ENCODE measurements around the gene ST6GALNAC6.
"Not testable (repeated sequence)": the region's sequence is repeated elsewhere in the genome, so short reads cannot be mapped to it uniquely, and the experiment has no call there.

The ST6GALNAC6 gene

GRCh38 chr9:127871531-127871930, 27.9 kb downstream of the ST6GALNAC6 start:
- DNase-seq: no peak

DNA sequence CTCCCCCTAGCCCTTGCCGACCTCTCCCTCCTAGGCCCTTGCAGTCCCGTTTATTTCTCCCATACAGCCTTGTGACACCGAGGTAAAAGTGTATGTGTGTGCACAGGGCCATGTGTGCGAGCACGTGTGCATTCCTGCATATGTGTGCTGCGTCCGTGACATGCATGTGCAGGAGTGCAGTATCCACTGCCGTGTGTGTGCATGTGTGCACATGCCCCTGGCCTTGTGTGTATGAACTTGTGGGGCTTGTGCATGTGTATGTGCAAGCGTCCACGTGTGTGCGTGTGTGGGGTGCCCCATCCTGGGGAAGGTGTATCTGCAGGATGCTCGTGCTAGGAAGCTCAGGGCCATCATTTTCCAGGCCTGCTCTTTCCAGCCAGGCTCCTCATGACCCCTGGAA, 28.5 kb downstream of the ST6GALNAC6 start:
- no peak for DNase-seq

- not testable (repeated sequence) for DNase-seq
These were observed 29.3 kb downstream of the ST6GALNAC6 start for GRCh38 chr9:127870153-127870491.

- DNase-seq: peak; percentile 69
These were observed 29.9 kb downstream of the ST6GALNAC6 start for GRCh38 chr9:127869310-127870152.

DNA sequence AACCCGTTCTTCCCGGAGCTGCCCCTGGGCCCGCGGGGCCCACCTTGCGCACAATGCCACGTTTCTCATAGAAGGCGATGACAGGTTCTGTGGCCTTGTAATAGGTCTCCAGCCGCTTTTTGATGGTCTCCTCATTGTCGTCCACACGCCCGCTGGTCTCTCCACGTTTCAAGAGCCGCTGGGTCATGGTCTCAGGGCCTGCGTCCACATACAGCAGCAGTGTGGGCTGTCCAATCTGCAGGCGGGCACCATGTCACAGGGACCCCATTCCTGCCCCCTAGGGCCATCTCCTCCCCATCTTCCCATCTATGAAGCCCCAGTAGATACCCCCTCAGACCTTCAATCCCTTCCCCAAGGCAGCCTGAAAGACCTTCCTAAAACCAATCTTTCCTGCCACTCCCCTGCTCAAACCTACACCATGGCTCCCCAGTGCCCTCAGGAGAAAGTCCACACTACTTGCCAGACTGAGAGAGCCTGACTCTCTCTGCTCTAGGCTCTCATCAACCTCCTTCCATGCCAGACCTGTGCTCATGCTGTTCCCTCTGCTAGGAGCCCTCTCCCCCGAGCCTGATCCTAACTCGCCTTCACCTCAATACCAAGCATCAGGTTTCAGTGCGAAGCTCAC, 31.0 kb downstream of the ST6GALNAC6 start:
- no peak for DNase-seq

DNA sequence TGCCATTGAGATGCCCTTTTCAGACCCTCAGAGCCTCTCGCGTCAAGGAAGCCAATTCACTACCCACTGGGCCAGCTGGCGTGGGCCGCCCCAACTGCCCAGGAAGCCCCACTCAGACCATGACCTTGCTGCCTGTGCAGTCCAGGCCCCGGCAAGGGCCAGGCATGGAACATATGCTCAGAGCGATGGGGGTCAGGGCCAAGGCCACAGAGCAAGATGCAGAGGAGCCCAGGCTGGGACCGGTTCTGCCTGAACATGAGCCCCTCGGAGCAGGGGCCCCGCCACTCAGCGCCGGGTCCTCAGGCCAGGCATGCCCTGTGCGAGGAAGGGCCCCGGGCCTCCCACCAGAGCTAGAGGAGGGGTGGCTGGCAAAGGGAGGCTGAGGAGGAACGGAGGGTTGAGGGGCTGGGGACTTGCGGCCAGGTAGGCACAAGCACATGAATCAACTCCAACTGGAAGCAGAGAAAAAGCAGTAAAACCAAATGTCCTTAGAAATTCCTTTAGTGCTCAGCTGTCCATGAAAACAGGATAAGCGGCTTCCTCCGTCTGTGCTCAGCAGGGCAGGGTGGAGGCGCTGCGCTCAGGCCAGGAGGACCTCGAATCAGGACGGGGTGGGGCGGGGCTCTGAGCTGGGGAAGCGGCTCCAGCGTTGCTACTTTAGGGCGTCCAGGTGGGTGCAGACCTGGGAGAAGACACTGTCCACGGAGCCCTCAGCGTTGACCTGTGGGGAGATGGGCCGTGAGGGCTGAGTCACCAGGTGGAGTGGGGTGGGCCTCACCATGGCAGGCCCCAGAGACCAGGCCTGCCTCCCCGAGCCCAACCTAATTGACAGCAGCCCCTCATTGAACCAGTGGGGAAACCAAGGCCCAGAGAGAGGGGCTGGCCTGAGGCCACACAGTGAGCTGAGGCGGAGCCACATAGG, 31.8 kb downstream of the ST6GALNAC6 start:
- DNase-seq: no peak

- no peak for DNase-seq
These were observed 32.9 kb downstream of the ST6GALNAC6 start for GRCh38 chr9:127866535-127866934.

GRCh38 chr9:127865645-127866464, 33.5 kb downstream of the ST6GALNAC6 start:
- no peak for DNase-seq

- DNase-seq: no peak
These were observed 36.2 kb downstream of the ST6GALNAC6 start for GRCh38 chr9:127863191-127863621.

- peak; percentile 84 for DNase-seq
These were observed 37.1 kb downstream of the ST6GALNAC6 start for GRCh38 chr9:127862075-127863011.

GRCh38 chr9:127860779-127861178, 38.6 kb downstream of the ST6GALNAC6 start:
- no peak for DNase-seq

DNA sequence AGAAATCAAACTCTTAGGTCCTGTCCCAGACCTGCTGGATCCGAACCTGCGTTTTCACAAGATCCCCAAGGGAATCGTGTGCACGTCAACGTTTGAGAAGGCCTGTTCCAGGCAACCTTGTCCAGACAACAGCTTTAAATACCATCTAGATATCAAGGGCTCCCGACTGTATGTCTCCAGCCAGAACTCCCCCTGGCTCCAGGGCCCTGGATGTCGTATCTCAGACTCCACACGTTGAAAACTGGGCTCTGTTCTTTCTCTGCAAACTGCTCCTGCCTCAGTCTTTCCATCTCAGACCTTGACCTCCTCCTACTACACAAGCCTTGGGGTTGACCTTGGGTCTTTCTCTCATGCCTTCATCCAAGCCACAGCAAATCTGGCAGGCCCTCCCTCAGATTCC, 39.1 kb downstream of the ST6GALNAC6 start:
- no peak for DNase-seq

DNA sequence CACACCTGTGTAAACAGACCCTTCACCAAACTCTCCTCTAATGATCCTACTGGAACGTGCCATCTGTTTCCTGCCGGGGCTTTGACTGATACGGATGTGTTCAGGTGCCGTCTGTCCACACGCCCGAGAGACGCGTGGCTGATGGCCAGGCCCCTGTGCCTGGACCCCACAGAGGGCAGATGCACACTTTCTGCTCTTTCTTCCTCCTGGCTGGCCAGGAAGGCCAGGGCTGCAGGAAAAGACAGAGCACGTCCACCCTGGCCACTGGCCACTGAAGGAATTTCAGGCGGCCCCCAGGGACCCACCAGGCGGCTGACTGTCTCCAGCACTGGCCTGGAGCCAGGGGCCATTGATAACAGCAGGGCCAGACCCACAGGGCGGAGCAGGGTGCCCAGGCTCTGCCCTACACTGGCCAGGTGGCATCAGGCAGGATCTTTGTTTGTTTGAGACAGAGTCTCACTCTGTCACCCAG, 41.3 kb downstream of the ST6GALNAC6 start:
- no peak for DNase-seq

- no peak for DNase-seq
These were observed 42.1 kb downstream of the ST6GALNAC6 start for GRCh38 chr9:127857278-127857677.

DNA sequence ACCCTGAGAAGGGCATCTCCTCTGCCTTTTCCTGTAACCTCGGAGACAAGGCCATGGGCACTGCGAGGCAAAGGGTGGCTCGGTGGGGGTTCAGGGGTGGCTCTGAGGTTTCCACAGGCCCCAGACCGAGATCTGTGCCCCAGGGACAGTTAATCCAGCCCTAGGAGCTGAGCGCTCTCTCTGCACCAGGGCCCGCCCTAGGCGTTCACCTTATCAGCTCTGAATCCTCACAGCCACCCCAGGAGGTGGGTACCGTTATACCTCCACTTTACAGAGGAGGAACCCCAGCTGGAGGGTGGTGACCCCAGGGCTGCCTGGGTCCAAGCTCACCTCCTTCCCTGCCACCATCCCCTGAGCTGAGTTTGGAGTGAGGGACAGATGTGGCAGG, 42.7 kb downstream of the ST6GALNAC6 start:
- no peak for DNase-seq

GRCh38 chr9:127856094-127856728, 43.2 kb downstream of the ST6GALNAC6 start:
- DNase-seq: no peak

- DNase-seq: no peak
These were observed 43.9 kb downstream of the ST6GALNAC6 start for GRCh38 chr9:127855522-127855921.

DNA sequence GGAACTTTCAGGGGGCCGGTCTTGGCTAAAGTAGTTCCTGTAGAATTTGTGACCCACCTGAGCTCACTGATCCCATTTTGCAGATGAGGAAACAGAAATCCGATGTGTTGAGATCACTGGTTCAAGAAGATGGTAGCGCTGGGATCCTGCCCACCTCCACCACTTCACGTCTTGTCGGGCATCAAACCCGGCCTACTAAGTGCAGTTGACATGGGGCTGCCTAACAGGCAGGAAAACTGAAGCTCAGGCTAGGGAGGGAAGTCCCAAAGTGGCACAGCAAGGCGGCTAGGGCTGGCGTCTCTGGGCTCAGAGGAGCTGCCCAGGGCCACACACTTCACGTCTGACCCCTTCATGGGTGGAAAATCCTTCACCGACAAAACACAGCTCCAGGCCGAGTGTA, 44.4 kb downstream of the ST6GALNAC6 start:
- no peak for DNase-seq

DNA sequence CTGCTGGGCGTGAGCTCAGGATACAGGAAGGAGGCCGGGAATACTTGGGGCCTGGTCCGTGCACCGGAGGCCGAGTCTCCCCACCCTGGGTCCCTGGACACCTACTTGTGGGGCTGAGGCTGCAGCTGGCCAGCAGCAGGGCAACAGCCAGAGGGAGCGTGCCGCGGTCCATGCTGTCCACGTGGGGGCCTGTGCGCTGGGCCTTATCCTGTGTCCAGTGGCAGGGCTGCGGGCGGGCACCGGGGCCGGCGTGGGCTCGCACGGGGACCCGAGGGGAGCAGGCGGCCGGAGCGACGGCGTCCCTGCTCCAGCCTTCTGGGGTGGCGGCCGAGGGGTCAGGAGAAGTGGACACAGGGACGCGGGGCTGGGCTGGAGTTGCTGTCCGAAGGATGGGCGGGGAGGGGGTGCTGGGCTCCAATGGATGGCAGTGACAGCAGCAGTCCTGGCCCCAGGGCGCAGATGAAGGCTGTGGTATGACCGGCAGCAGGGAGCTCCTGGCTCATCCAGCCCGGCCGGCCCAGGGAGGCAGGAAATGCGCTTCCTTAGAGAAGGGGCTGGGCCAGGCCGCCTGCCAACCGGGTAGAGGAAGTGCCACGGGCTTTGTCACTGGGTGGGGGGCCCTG, 45.1 kb downstream of the ST6GALNAC6 start, which contains the start of gene ENG:
Gene ENG, minus strand, starts transcription at position 475 of the 623 bp plus-strand sequence. Its CDS starts 303 bp downstream, at position 172.
- DNase-seq: peak; percentile 30

All from MV-4-11 (cell line).